ENCODE data around the gene DHRS3. TPM values are rescaled to one million over a fixed set of nuclear protein-coding genes. Genes with fewer than 3 reads are reported as not detected.

The DHRS3 gene
- total RNA-seq, 1 experiment from 2014 or later: 54.5 TPM

GRCh38 chr1:12549460-12550349 is 68.3 kb downstream of the DHRS3 start:
- H3K9ac ChIP-seq (ENCODE audit: extremely low read depth, insufficient read length, low read length): no peak overlapping the region
- WGBS (ENCODE audit: extremely low coverage, insufficient read length, low lambda C conversion rate): no CpG with 5 or more reads among the region's 31 CpGs
- Mint-ChIP-seq H3K9me3 (no peaks in the 10 kb centered on the region; a peak in 1 of 5 replicates), H3K27me3 (ENCODE audit: low read depth) (no peaks in the 10 kb centered on the region; the same call in none of the 2 replicates), H3K27ac (no peak overlapping the region; a peak in 1 of 7 replicates), H3K36me3 (ENCODE audit: insufficient read depth in 1 of 3, low read depth in 3 of 3) (peaks cover 0 to 4% (median 0%) of the 10 kb centered on the region in 3 experiments; a peak in 1 of 7 replicates), H3K4me1 (peaks cover 16 to 26% of the 10 kb centered on the region in 2 experiments), H3K4me3 (no peak overlapping the region; a peak in 2 of 5 replicates)
- no peak overlapping the region for H3K4ac ChIP-seq (ENCODE audit: low read depth, low read length)
- no peak overlapping the region for H3K4me2 ChIP-seq (ENCODE audit: insufficient read depth, insufficient read length, low read length)
- no peak overlapping the region for H2AFZ ChIP-seq (ENCODE audit: low read length)
- no peak overlapping the region for H4K5ac ChIP-seq (ENCODE audit: insufficient read length, low read depth, low read length)
- H3T11ph ChIP-seq (ENCODE audit: low read length): no peak overlapping the region
- H2BK20ac ChIP-seq (ENCODE audit: low read depth, low read length, poor library complexity, severe bottlenecking): no peak overlapping the region
- no peak overlapping the region for H3K27ac ChIP-seq (ENCODE audit: insufficient read length, low read depth, low read length)
- H3K14ac ChIP-seq (ENCODE audit: insufficient read depth, low read length): no peak overlapping the region; the same call in 1 of the 2 replicates
- H2BK5ac ChIP-seq (ENCODE audit: insufficient read length, low read length): no peak overlapping the region
- H3K23ac ChIP-seq (ENCODE audit: insufficient read length, low read depth, low read length): no peak overlapping the region
- no peaks in the 10 kb centered on the region; the same call in 1 of the 2 replicates for H3K4me1 ChIP-seq (ENCODE audit: insufficient read depth, low read length)
- H3K79me2 ChIP-seq (ENCODE audit: insufficient read depth, low read length): no peaks in the 10 kb centered on the region
- no peaks in the 10 kb centered on the region for H3K23me2 ChIP-seq (ENCODE audit: insufficient read length, low read depth, low read length, poor library complexity, severe bottlenecking)
- no peaks in the 10 kb centered on the region for H3K9me3 ChIP-seq (ENCODE audit: control insufficient read depth, low read depth, low read length)
- H2AK5ac ChIP-seq (ENCODE audit: insufficient read length, low read length): no peak overlapping the region
- no peaks in the 10 kb centered on the region for H3K27me3 ChIP-seq (ENCODE audit: insufficient read depth, low read length)
- no peaks in the 10 kb centered on the region for H3K79me1 ChIP-seq (ENCODE audit: insufficient read depth, low read depth, low read length, poor library complexity, severe bottlenecking)
- H4K8ac ChIP-seq (replicated peaks; ENCODE audit: insufficient read length, low read depth, low read length): no peak overlapping the region
- TF ChIP-seq CTCF (conservative IDR thresholded peaks at IDR 0.05): no peak
- DNase-seq: no peak
- H2BK120ac ChIP-seq (ENCODE audit: low read depth, low read length, poor library complexity, severe bottlenecking): no peak overlapping the region
- H2BK15ac ChIP-seq (ENCODE audit: low read depth, low read length): no peak overlapping the region
- H2BK12ac ChIP-seq (ENCODE audit: insufficient read length, low read depth, low read length): no peak overlapping the region
- no peak overlapping the region for H3K18ac ChIP-seq (ENCODE audit: insufficient read length, low read depth, low read length)
- H3K56ac ChIP-seq (ENCODE audit: insufficient read length, low read depth, low read length): no peak overlapping the region
- no peaks in the 10 kb centered on the region for H4K20me1 ChIP-seq (ENCODE audit: control insufficient read depth, insufficient read depth, insufficient read length)
- H4K91ac ChIP-seq (ENCODE audit: insufficient read length, low read depth, low read length): no peak overlapping the region

All from H9 (cell line).